Smooth muscle cell (in vitro differentiated cells): ENCODE results near the gene SREBF1. TPM values are rescaled to one million over a fixed set of nuclear protein-coding genes. Genes with fewer than 3 reads are reported as not detected.

ENCODE experiments used
- DNase-seq: peaks from one replicate; lab custom pipeline; 2025; ENCODE audit not compliant: unreplicated experiment; lab: John Stamatoyannopoulos, UW
- H2AFZ ChIP-seq: fragments of 200-600 bp; sonication (generic); 2 replicates; pipeline ENCODE4 v1.6.0; 2016; ENCODE audit warnings: antibody characterized with exemption, low read depth, mild to moderate bottlenecking
- H3F3A ChIP-seq: fragments of 200-600 bp; sonication (generic); 2 replicates; pipeline ENCODE4 v1.6.0; 2017; ENCODE audit warnings: antibody characterized with exemption, low read depth
- H3K27ac ChIP-seq: fragments of 200-600 bp; sonication (generic); 2 replicates; pipeline ENCODE4 v1.5.1; 2016; ENCODE audit warnings: low read depth, mild to moderate bottlenecking
- H3K27me3 ChIP-seq: fragments of 200-600 bp; sonication (generic); 2 replicates; pipeline ENCODE4 v1.6.1; 2016; ENCODE audit warnings: low read depth, mild to moderate bottlenecking
- H3K36me3 ChIP-seq: fragments of 200-600 bp; sonication (generic); 2 replicates; pipeline ENCODE4 v1.5.1; 2016; ENCODE audit warnings: low read depth
- H3K4me1 ChIP-seq: fragments of 200-600 bp; sonication (generic); 2 replicates; pipeline ENCODE4 v1.5.1; 2016; ENCODE audit warnings: low read depth
- H3K4me2 ChIP-seq: fragments of 200-600 bp; sonication (generic); 2 replicates; pipeline ENCODE4 v1.6.0; 2016; ENCODE audit warnings: mild to moderate bottlenecking
- H3K4me3 ChIP-seq: fragments of 200-600 bp; sonication (generic); 2 replicates; pipeline ENCODE4 v1.5.1; 2016; ENCODE audit warnings: mild to moderate bottlenecking
- H3K79me2 ChIP-seq: fragments of 200-600 bp; sonication (generic); 2 replicates; pipeline ENCODE4 v1.6.0; 2016; ENCODE audit warnings: low read depth, mild to moderate bottlenecking
- H3K9ac ChIP-seq: fragments of 200-600 bp; sonication (generic); 2 replicates; pipeline ENCODE4 v1.6.0; 2016; ENCODE audit warnings: low read depth
- H3K9me3 ChIP-seq: fragments of 200-600 bp; sonication (generic); replicated peaks from 2 replicates; pipeline ENCODE4 v1.5.1; 2016; ENCODE audit warnings: low read depth
- H4K20me1 ChIP-seq: fragments of 200-600 bp; sonication (generic); 2 replicates; pipeline ENCODE4 v1.6.0; 2016; ENCODE audit warnings: low read depth
- CTCF ChIP-seq: fragments of 200-600 bp; sonication (generic); IDR thresholded peaks from 2 replicates; pipeline ENCODE4 v1.5.1; 2017; ENCODE audit warnings: borderline replicate concordance, mild to moderate bottlenecking, antibody characterized with exemption; ENCODE audit not compliant: insufficient read depth, poor library complexity, severe bottlenecking
- WGBS: methylation state at CpG from one replicate; pipeline ENCODE4 v1.1.7; 2016; ENCODE audit warnings: low lambda C conversion rate; 5-methylcytosine and 5-hydroxymethylcytosine counted together
- polyA plus RNA-seq: library from polyadenylated mRNA; unstranded; fragments of >200 nt; fragmentation: Nextera tagmentation; extraction: Ambion mirVana; gene quantifications from 2 replicates; pipeline ENCODE4 v1.2.1, GENCODE V29; 2016
- total RNA-seq: library from RNA; depleted of rRNA; stranded (reverse); fragments of >200 nt; gene quantifications from 2 replicates; pipeline ENCODE4 v1.2.3, GENCODE V29; 2014

The SREBF1 gene
- total and polyA plus RNA-seq, 2 experiments from 2014 or later = 23.5 to 45.4 TPM

- no peak for DNase-seq
- no peaks in the 10 kb centered on the region for H3K27me3 ChIP-seq
- H3K79me2 ChIP-seq = no peaks in the 10 kb centered on the region
- 94% methylated on average over 20 of the region's 20 CpGs for WGBS
- H3K4me2 ChIP-seq = no peak overlapping the region
- H3K9ac ChIP-seq = no peak overlapping the region
- peaks cover 23% of the 10 kb centered on the region for H3F3A ChIP-seq
- H3K4me1 ChIP-seq = peaks cover 25% of the 10 kb centered on the region
- H3K4me3 ChIP-seq = no peak overlapping the region
- no peak overlapping the region for H2AFZ ChIP-seq
- H4K20me1 ChIP-seq = peaks cover 42% of the 10 kb centered on the region
- no peak for TF ChIP-seq CTCF
- H3K27ac ChIP-seq = no peak overlapping the region
- H3K36me3 ChIP-seq = no peaks in the 10 kb centered on the region
- H3K9me3 ChIP-seq = no peaks in the 10 kb centered on the region
Measured at GRCh38 chr17:17814162-17815061, 22.4 kb downstream of the SREBF1 start.

- no peaks in the 10 kb centered on the region for H3K27me3 ChIP-seq
- H3K4me1 ChIP-seq = peaks cover 32% of the 10 kb centered on the region
- H3K9ac ChIP-seq = no peak overlapping the region
- no peak for DNase-seq
- no peak overlapping the region for H2AFZ ChIP-seq
- no peak overlapping the region for H3K4me3 ChIP-seq
- no peak overlapping the region for H3K27ac ChIP-seq
- H3K9me3 ChIP-seq = no peaks in the 10 kb centered on the region
- peaks cover 41% of the 10 kb centered on the region for H4K20me1 ChIP-seq
- H3K36me3 ChIP-seq = no peaks in the 10 kb centered on the region
- H3F3A ChIP-seq = peaks cover 28% of the 10 kb centered on the region
- 90% methylated on average over 2 of the region's 16 CpGs for WGBS
- no peak for TF ChIP-seq CTCF
- no peak overlapping the region for H3K4me2 ChIP-seq
- H3K79me2 ChIP-seq = no peaks in the 10 kb centered on the region
Measured at GRCh38 chr17:17813725-17814095, 23.1 kb downstream of the SREBF1 start.

GRCh38 chr17:17813055-17813724 is 23.6 kb downstream of the SREBF1 start:
- Histone ChIP-seq H4K20me1 (peaks cover 40% of the 10 kb centered on the region), H3K4me1 (peaks cover 32% of the 10 kb centered on the region), H3K27ac (no peak overlapping the region), H3K9me3 (no peaks in the 10 kb centered on the region), H2AFZ (no peak overlapping the region), H3K4me2 (no peak overlapping the region), H3K4me3 (no peak overlapping the region), H3F3A (peaks cover 31% of the 10 kb centered on the region), H3K79me2 (no peaks in the 10 kb centered on the region), H3K36me3 (no peaks in the 10 kb centered on the region), H3K27me3 (no peaks in the 10 kb centered on the region), H3K9ac (no peak overlapping the region)
- 98% methylated on average over 25 of the region's 25 CpGs for WGBS
- no peak for TF ChIP-seq CTCF
- DNase-seq = no peak
